ENCODE results near the gene DMRTC2. TPM values are rescaled to one million over a fixed set of nuclear protein-coding genes. Genes with fewer than 3 reads are reported as not detected.

DMRTC2 gene
- total and polyA plus RNA-seq, 9 of the 15 experiments (the other 6 are each of a cell fraction or from before 2014, with no cell fraction given): 0.03 TPM; not detected in 8

GRCh38 chr19:41859618-41860418, 15.0 kb downstream of the DMRTC2 start, which contains the start of gene RPS19 (continued):
- TF ChIP-seq, protein P1, sequence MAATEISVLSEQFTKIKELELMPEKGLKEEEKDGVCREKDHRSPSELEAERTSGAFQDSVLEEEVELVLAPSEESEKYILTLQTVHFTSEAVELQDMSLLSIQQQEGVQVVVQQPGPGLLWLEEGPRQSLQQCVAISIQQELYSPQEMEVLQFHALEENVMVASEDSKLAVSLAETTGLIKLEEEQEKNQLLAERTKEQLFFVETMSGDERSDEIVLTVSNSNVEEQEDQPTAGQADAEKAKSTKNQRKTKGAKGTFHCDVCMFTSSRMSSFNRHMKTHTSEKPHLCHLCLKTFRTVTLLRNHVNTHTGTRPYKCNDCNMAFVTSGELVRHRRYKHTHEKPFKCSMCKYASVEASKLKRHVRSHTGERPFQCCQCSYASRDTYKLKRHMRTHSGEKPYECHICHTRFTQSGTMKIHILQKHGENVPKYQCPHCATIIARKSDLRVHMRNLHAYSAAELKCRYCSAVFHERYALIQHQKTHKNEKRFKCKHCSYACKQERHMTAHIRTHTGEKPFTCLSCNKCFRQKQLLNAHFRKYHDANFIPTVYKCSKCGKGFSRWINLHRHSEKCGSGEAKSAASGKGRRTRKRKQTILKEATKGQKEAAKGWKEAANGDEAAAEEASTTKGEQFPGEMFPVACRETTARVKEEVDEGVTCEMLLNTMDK (IDR thresholded peaks at IDR 0.05; ENCODE audit: borderline replicate concordance, insufficient read depth, low read depth, low read length, poor library complexity, severe bottlenecking): peak; percentile 98
- TF ChIP-seq NR2C1 (IDR thresholded peaks at IDR 0.05) (peak; percentile 93), NR2C1 (tag; IDR thresholded peaks at IDR 0.05) (peak; percentile 96), NFIX (CRISPR knock-in tag; IDR thresholded peaks at IDR 0.05; ENCODE audit: low read depth) (no peak), TEAD1 (CRISPR knock-in tag; IDR thresholded peaks at IDR 0.05) (peak in 1 of 2 experiments; percentile 77; a peak in 2 of 4 replicates), TRIM24 (IDR thresholded peaks at IDR 0.05) (peak in 1 of 2 experiments; percentile 76; a peak in 2 of 4 replicates), PREB (CRISPR knock-in tag; IDR thresholded peaks at IDR 0.05) (no peak), JUND (IDR thresholded peaks at IDR 0.05; ENCODE audit: borderline replicate concordance, low read depth, low read length) (peak; percentile 82), JUND (tag; IDR thresholded peaks at IDR 0.05; ENCODE audit: borderline replicate concordance, low read depth, low read length) (no peak; the same call in 2 of the 3 replicates), NCOA1 (IDR thresholded peaks at IDR 0.05; ENCODE audit: low read depth) (peak; percentile 75), ZNF586 (CRISPR knock-in tag; conservative IDR thresholded peaks at IDR 0.05) (peak; percentile 83), ZNF707 (CRISPR knock-in tag; conservative IDR thresholded peaks at IDR 0.05) (no peak), BHLHE40 (IDR thresholded peaks at IDR 0.05; ENCODE audit: low read length) (peak; percentile 56; the same call in 1 of the 2 replicates), ARNT (IDR thresholded peaks at IDR 0.05) (peak; percentile 65 to 78; a peak in 3 of 4 replicates), RBM14 (IDR thresholded peaks at IDR 0.05; ENCODE audit: borderline replicate concordance, insufficient read depth, low read depth, low read length) (no peak), PCBP1 (IDR thresholded peaks at IDR 0.05; ENCODE audit: low read depth, low read length, poor library complexity, severe bottlenecking) (peak; percentile 63), SMC3 (conservative IDR thresholded peaks at IDR 0.05; ENCODE audit: insufficient read depth, low read depth, low read length) (no peak), TRIM28 (IDR thresholded peaks at IDR 0.05) (peak; percentile 69; the same call in 1 of the 2 replicates), ZNF347 (CRISPR knock-in tag; IDR thresholded peaks at IDR 0.05; ENCODE audit: low read depth) (no peak), NCOR1 (IDR thresholded peaks at IDR 0.05) (peak; percentile 47), RAD21 (CRISPR knock-in tag; conservative IDR thresholded peaks at IDR 0.05 in 1 of 2, IDR thresholded peaks at IDR 0.05 in 1 of 2) (0 out of 4 replicates have a peak, but pooled peaks of 1 of the 2 experiments have one; percentile 1), SIN3B (IDR thresholded peaks at IDR 0.05; ENCODE audit: low read depth) (peak; percentile 87)
- TF ChIP-seq, protein P2, sequence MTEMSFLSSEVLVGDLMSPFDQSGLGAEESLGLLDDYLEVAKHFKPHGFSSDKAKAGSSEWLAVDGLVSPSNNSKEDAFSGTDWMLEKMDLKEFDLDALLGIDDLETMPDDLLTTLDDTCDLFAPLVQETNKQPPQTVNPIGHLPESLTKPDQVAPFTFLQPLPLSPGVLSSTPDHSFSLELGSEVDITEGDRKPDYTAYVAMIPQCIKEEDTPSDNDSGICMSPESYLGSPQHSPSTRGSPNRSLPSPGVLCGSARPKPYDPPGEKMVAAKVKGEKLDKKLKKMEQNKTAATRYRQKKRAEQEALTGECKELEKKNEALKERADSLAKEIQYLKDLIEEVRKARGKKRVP (CRISPR knock-in tag; IDR thresholded peaks at IDR 0.05): no peak
